Epithelial cell of esophagus (primary cell): ENCODE data around the gene MATN1.

Experiments used
- DNase-seq: peaks from one replicate; pipeline ENCODE4 v3.0.0; 2010; ENCODE audit warnings: low read depth
- H3K4me3 ChIP-seq: 2 replicates; pipeline ENCODE4 v1.5.1; 2011; ENCODE audit warnings: mild to moderate bottlenecking, low read length, control low read depth
- TF ChIP-seq, protein P1 (sequence below): IDR thresholded peaks from 2 replicates; pipeline ENCODE4 v1.5.1; 2011; ENCODE audit warnings: low read depth, mild to moderate bottlenecking, low read length, control low read depth, inconsistent platforms; ENCODE audit not compliant: insufficient read depth; ENCODE audit errors: missing control alignments

Gene MATN1

DNA sequence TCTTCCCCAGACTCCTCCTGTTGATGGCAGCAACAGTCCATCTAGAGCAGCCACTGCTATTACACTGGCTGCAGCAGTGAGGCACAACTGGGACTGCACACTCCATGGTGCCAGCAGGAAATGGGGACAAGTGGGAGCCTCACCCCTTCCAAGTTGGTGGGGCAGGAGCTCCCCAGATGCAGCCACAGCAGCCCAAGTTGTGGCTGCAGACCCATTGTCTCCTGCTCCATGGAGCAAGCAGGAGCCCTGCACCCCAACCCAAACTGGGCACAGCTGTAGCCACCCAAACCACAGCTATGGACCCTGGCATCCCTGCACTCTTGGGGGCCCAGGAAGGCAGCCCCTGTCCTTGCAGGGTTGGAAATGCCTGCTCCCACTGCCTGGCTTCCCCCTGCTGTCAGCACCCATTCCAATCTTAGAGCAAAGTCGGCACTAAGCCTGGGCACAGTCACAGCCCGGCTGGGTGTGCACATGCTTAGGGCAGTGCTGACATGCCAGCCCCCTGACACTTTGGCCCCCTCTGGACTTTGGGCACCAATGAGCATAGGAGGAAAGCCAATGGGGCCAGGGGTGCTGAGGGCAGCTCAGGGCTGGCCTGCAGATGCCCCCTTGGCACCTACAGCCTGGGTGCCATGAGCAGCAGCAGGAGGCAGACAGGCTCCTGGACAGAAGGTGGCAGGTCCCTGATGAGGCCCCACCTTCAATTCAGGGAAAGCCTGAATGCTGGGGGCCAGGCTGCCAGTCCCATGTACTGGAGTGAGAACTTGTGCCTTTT lies 44.0 kb downstream of the MATN1 start:
- H3K4me3 ChIP-seq: no peak overlapping the region
- TF ChIP-seq, protein P1, sequence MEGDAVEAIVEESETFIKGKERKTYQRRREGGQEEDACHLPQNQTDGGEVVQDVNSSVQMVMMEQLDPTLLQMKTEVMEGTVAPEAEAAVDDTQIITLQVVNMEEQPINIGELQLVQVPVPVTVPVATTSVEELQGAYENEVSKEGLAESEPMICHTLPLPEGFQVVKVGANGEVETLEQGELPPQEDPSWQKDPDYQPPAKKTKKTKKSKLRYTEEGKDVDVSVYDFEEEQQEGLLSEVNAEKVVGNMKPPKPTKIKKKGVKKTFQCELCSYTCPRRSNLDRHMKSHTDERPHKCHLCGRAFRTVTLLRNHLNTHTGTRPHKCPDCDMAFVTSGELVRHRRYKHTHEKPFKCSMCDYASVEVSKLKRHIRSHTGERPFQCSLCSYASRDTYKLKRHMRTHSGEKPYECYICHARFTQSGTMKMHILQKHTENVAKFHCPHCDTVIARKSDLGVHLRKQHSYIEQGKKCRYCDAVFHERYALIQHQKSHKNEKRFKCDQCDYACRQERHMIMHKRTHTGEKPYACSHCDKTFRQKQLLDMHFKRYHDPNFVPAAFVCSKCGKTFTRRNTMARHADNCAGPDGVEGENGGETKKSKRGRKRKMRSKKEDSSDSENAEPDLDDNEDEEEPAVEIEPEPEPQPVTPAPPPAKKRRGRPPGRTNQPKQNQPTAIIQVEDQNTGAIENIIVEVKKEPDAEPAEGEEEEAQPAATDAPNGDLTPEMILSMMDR: no peak
- no peak for DNase-seq

DNA sequence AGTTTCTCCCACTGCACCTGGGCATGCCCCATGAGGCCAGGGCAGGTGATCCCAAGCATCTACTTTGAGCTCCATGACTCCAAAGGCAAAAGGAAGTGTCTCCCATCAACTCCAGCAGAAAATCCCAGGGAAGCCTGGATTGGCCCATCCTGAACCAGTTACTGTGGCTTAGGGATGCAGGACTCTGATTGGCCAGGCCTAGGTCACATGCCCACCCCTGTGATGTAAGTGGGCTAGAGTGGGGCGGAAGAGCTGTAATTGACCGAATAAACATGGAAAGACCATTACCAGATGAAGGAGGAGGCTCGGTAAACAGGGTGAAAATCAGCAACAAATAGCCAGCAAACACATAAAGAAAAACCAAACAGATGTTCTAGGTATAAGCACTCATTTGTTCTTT lies 45.2 kb downstream of the MATN1 start:
- DNase-seq: no peak
- TF ChIP-seq, protein P1: no peak
- no peak overlapping the region for H3K4me3 ChIP-seq

DNA sequence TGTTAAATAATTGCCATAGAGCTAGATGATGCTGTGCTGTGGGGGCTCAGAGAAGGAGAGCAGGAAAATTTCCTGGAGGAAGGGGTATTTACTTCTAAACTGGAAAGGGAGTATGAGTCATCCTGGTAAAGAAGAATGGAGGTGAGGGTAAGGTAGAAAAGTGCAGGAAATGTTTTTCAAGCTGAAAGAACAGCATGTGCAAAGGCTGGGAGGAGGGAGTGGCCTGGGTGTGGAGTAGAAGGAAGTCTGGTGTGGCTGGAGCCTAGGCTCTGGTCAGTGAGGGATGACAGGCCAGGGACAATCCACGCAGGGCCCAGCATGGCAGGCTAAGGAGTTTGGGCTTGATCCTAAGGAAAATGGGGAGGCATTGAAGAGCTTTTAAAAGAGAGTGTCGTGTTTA lies 45.9 kb downstream of the MATN1 start:
- TF ChIP-seq, protein P1: no peak
- no peak overlapping the region for H3K4me3 ChIP-seq
- peak; percentile 20 for DNase-seq

DNA sequence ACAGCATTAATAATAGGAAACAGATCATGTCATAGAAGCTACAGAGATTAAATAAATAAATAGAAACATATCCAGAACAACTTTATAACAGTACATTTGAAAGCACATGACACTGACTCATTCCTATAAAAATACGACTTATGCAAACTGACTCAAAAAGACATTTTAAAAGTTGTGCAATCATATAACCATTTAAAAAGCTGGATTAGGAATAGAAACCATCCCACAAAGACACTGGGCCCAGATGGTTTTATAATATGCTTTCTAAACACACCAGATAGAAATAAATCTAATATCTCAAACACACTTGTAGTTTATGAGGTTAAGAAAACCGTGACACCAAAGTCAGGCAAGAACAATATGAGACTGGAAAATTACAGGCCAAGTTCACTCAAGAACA lies 47.6 kb downstream of the MATN1 start:
- DNase-seq: peak; percentile 52
- H3K4me3 ChIP-seq: no peak overlapping the region
- TF ChIP-seq, protein P1: no peak

DNA sequence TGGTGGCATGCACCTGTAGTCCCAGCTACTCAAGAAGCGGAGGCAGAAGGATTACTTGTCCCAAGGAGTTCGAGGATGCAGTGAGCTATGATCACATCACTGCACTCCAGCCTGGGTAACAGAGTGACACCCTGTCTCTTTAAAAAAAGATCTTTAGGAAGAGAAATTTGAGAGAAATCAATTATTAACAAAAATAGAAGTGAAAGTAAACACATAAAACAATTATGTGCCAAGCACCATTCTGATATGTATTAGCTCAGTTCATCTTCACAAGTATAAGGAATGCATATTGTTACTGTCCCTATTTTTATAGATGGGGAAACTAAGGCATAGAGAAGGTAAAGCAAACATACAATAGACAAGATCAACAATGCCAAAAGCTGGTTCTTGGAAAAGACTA lies 48.1 kb downstream of the MATN1 start:
- no peak for DNase-seq
- TF ChIP-seq, protein P1: no peak
- H3K4me3 ChIP-seq: no peak overlapping the region

DNA sequence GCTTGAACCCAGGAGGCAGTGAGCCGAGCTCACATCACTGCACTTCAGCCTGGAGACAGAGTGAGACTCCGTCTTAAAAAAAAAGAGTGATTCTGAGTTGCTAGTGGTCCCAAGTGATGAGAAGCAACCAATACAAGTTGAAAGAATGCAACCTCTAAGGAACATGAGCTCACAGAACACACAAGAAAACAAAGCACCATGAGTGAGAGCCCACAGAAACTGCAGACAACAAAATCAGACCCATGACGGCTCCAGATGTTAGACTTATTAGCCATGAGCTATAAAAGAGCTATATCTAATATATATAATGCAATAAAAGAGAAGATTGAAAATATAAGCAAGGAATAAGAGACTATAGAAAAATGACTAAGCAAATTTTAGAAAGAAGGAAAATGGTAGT lies 50.0 kb downstream of the MATN1 start:
- no peak overlapping the region for H3K4me3 ChIP-seq
- TF ChIP-seq, protein P1: no peak
- no peak for DNase-seq

DNA sequence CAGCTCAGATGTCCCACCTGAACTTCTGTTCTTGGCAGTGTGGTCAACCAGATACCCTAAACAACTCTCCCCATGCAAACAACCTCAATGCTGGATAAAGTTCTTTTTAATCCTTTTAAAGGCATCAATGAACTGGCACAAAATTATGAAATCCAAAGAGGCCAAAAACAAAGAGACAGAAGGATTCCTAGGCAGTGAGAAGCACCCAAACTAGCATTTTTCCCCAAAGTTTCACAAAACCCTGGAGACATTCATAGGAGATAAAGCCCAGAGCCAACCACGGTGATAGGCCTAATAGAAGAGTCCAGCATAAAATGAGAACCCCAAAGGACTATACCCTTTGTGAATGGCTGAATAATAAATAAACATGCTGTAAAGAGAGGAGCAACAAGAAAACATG lies 50.7 kb downstream of the MATN1 start:
- DNase-seq: no peak
- TF ChIP-seq, protein P1: no peak
- H3K4me3 ChIP-seq: no peak overlapping the region
